ENCODE measurements around the gene GRID2.
"Not testable (repeated sequence)": the region's sequence is repeated elsewhere in the genome, so short reads cannot be mapped to it uniquely, and the experiment has no call there.

Gene GRID2

GRCh38 chr4:92303621-92304027 lies at the start of gene GRID2:
Gene GRID2, plus strand, starts transcription at chr4:92303966.
- no peak for DNase-seq

GRCh38 chr4:92253986-92254671 lies 49.6 kb upstream of the GRID2 start:
- no peak for DNase-seq

GRCh38 chr4:92254767-92255442 lies 48.9 kb upstream of the GRID2 start:
- no peak for DNase-seq

GRCh38 chr4:92255920-92256244 lies 47.9 kb upstream of the GRID2 start:
- DNase-seq, result no peak

GRCh38 chr4:92257931-92258857 lies 45.6 kb upstream of the GRID2 start:
- DNase-seq, result no peak

- no peak for DNase-seq
These were observed 42.5 kb upstream of the GRID2 start for GRCh38 chr4:92261256-92261655.

- DNase-seq, result no peak
These were observed 41.4 kb upstream of the GRID2 start for GRCh38 chr4:92262371-92262770.

GRCh38 chr4:92263010-92263409 lies 40.8 kb upstream of the GRID2 start:
- DNase-seq, result no peak

- DNase-seq, result no peak
These were observed 40.2 kb upstream of the GRID2 start for GRCh38 chr4:92263575-92263974.

- DNase-seq, result no peak
These were observed 39.6 kb upstream of the GRID2 start for GRCh38 chr4:92264163-92264562.

- DNase-seq, result no peak
These were observed 38.7 kb upstream of the GRID2 start for GRCh38 chr4:92265021-92265420.

- DNase-seq, result no peak
These were observed 38.0 kb upstream of the GRID2 start for GRCh38 chr4:92265798-92266197.

- no peak for DNase-seq
These were observed 37.2 kb upstream of the GRID2 start for GRCh38 chr4:92266521-92266920.

GRCh38 chr4:92268642-92269041 lies 35.1 kb upstream of the GRID2 start:
- DNase-seq, result no peak

- no peak for DNase-seq
These were observed 32.9 kb upstream of the GRID2 start for GRCh38 chr4:92270908-92271307.

- DNase-seq, result not testable (repeated sequence)
These were observed 32.2 kb upstream of the GRID2 start for GRCh38 chr4:92271551-92271950.

GRCh38 chr4:92277057-92277881 lies 26.5 kb upstream of the GRID2 start:
- DNase-seq, result not testable (repeated sequence)

GRCh38 chr4:92279296-92279695 lies 24.5 kb upstream of the GRID2 start:
- no peak for DNase-seq

GRCh38 chr4:92299152-92299551 lies 4.6 kb upstream of the GRID2 start:
- DNase-seq, result no peak

- DNase-seq, result no peak
These were observed 355 bp downstream of the GRID2 start for GRCh38 chr4:92304121-92304520.

- no peak for DNase-seq
These were observed 840 bp downstream of the GRID2 start for GRCh38 chr4:92304606-92305005.

- DNase-seq, result no peak
These were observed 1.5 kb downstream of the GRID2 start for GRCh38 chr4:92305148-92305877.

Data from stimulated activated CD8-positive, alpha-beta memory T cell treated with anti-CD3 and anti-CD28 coated beads, Interleukin-4, amount 100 ng/mL, for 48 hours (primary cell).